Measurements from ENCODE around the gene DDX24.
A peak's percentile ranks its signal among the peaks of the same experiment; 100 is the strongest.

Gene DDX24

DNA sequence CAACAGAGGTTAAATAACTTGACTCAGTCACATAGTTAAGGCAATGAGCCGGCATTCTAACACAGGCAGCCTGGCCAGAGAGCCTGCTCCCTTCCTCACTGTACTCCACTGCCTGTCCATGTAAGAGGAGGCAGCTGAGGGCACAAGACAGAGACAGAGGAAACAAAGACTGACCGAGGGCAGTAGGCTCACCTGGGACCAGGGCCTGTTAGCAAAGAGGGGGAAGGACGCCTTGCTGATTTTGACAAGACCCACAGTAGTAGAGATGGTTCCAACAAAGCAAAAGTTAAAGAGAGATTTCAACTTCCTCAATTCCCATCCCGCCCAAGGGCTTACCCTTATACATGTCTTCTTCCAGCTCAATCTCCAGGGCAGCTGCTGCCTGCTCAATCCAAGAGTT, 28.3 kb downstream of the DDX24 start:
- no peak for DNase-seq (ENCODE audit: low read depth)
- Histone ChIP-seq H3K4me3 (ENCODE audit: low read length) (no peak overlapping the region), H3K27me3 (replicated peaks; ENCODE audit: control insufficient read depth, insufficient read depth, low read length) (no peaks in the 10 kb centered on the region), H3K9me3 (ENCODE audit: control insufficient read depth, low read length) (no peaks in the 10 kb centered on the region), H3K4me1 (ENCODE audit: control insufficient read depth, insufficient read depth, low read length) (peaks cover 29% of the 10 kb centered on the region), H3K9ac (ENCODE audit: low read length) (no peak overlapping the region), H3K36me3 (ENCODE audit: control insufficient read depth, insufficient read depth, low read length, severe bottlenecking) (peaks cover 94% of the 10 kb centered on the region)

DNA sequence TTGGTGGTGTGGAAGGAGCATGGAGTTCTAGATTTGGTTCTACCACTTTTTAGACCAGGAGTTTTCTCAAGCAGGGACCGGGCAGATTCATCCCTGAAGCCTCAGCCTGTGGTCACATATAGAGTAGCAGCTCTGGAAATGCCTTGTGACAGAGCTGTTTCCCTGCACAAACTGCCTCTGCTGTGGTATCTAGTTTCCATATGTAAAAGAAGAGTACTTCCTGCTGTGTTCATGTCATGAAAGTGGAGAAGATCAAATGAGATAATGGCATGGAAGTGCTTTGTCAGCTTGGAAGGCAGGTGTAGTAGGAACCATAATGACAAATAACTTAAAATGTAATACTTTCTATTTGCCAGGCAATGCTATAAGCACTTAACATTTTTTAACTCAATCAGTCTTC, 28.8 kb downstream of the DDX24 start:
- H3K36me3 ChIP-seq (ENCODE audit: control insufficient read depth, insufficient read depth, low read length, severe bottlenecking) = peaks cover 94% of the 10 kb centered on the region
- no peak overlapping the region for H3K9ac ChIP-seq (ENCODE audit: low read length)
- no peak for DNase-seq (ENCODE audit: low read depth)
- H3K4me3 ChIP-seq (ENCODE audit: low read length) = no peak overlapping the region
- H3K27me3 ChIP-seq (replicated peaks; ENCODE audit: control insufficient read depth, insufficient read depth, low read length) = no peaks in the 10 kb centered on the region
- H3K9me3 ChIP-seq (ENCODE audit: control insufficient read depth, low read length) = no peaks in the 10 kb centered on the region
- H3K4me1 ChIP-seq (ENCODE audit: control insufficient read depth, insufficient read depth, low read length) = peaks cover 26% of the 10 kb centered on the region

DNA sequence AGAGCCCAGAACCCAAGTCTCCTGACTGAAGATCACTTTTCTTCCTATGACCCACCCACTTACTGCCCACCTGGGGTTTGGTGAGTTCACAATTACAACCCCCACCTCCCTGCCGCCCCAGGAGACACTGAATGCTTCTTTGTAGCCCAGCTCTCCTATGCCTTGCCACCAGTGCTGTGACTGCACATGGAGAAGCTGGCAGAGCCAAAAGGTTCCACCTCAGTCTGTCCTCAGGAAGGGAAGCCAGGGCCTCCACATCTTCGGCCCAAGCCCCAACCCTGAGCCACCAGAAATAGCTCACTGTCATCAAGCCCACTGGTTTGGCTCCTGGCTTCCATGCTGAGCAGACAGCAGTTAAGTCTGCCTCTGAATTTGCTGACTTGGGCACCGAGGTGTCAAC, 29.2 kb downstream of the DDX24 start:
- no peaks in the 10 kb centered on the region for H3K27me3 ChIP-seq (replicated peaks; ENCODE audit: control insufficient read depth, insufficient read depth, low read length)
- H3K9me3 ChIP-seq (ENCODE audit: control insufficient read depth, low read length) = no peaks in the 10 kb centered on the region
- no peak overlapping the region for H3K9ac ChIP-seq (ENCODE audit: low read length)
- peaks cover 22% of the 10 kb centered on the region for H3K4me1 ChIP-seq (ENCODE audit: control insufficient read depth, insufficient read depth, low read length)
- DNase-seq (ENCODE audit: low read depth) = no peak
- no peak overlapping the region for H3K4me3 ChIP-seq (ENCODE audit: low read length)
- peaks cover 94% of the 10 kb centered on the region for H3K36me3 ChIP-seq (ENCODE audit: control insufficient read depth, insufficient read depth, low read length, severe bottlenecking)

DNA sequence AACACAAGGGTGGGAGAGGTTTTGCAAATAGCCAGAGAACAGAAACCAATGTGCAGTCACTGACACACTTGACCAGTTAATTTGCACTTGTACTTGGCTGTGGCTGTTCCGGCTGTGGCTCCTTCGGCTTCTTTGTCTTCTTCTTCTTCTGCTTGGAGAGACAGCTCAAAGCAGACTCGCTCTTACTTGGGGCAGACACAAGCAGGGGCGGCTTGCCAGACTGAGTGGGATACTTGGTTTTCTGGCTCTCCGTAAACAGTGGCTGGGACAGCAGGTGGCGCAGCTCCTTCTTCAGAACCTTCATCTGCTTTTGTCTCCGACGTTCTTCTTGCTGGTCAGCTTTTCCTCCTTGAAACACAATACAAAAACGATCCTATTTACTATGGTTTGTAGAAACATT, 29.9 kb downstream of the DDX24 start:
- peaks cover 16% of the 10 kb centered on the region for H3K4me1 ChIP-seq (ENCODE audit: control insufficient read depth, insufficient read depth, low read length)
- peak; percentile 63 for DNase-seq (ENCODE audit: low read depth)
- peaks cover 94% of the 10 kb centered on the region for H3K36me3 ChIP-seq (ENCODE audit: control insufficient read depth, insufficient read depth, low read length, severe bottlenecking)
- no peak overlapping the region for H3K4me3 ChIP-seq (ENCODE audit: low read length)
- no peaks in the 10 kb centered on the region for H3K27me3 ChIP-seq (replicated peaks; ENCODE audit: control insufficient read depth, insufficient read depth, low read length)
- peak overlapping the region; percentile 1 for H3K9ac ChIP-seq (ENCODE audit: low read length)
- no peaks in the 10 kb centered on the region for H3K9me3 ChIP-seq (ENCODE audit: control insufficient read depth, low read length)

DNA sequence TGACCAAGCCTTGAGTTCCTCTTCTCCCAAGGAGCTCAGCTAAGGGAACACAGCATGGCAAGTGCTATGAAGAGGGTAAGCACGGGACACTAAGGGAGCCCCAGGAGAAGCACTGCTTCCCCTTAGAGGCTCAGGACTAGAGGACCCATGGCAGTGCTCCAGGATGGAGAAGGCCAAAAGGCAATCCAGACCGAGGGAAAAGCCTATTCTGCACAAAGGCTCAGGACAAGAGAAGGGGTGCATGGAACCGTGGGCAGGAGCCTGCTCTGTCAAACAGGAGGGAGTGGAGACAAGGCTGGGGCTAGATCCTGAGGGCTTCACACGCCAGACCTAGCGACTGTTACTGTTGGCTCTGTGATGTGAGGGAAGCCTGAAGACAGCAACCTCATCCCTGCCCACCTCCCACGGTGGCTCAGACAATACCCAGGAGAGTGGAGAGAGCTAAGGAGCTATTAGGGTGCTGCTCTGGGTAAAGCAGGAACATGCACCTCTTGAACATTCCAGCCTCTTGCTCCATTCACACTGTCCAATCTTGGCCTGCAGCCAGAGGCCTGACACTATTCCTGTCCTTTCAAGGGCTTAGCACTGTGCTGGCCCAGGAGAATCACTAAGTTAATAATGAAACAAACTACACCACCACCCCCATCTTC, 30.6 kb downstream of the DDX24 start:
- DNase-seq (ENCODE audit: low read depth) = no peak
- H3K9me3 ChIP-seq (ENCODE audit: control insufficient read depth, low read length) = no peaks in the 10 kb centered on the region
- no peak overlapping the region for H3K4me3 ChIP-seq (ENCODE audit: low read length)
- H3K9ac ChIP-seq (ENCODE audit: low read length) = no peak overlapping the region
- H3K27me3 ChIP-seq (replicated peaks; ENCODE audit: control insufficient read depth, insufficient read depth, low read length) = no peaks in the 10 kb centered on the region
- H3K4me1 ChIP-seq (ENCODE audit: control insufficient read depth, insufficient read depth, low read length) = peaks cover 16% of the 10 kb centered on the region
- peaks cover 94% of the 10 kb centered on the region for H3K36me3 ChIP-seq (ENCODE audit: control insufficient read depth, insufficient read depth, low read length, severe bottlenecking)

DNA sequence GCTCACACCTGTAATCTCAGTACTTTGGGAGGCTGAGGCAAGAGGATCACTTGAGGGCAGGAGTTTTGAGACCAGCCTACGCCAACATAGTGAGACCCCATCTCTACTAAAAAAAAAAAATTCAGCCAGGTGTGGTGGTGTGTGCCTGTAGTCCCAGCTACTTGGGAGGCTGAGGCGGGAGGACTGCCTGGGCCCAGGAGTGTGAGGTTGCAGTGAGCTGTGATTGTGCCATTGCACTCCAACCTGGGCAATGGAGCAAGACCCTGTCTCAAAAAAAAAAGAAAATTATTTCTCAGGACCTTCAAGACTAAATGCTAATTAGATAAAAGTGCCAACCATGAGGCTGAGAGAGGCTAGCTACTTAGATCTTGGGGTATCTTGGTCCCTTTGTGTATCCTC, 31.4 kb downstream of the DDX24 start:
- Histone ChIP-seq H3K4me3 (ENCODE audit: low read length) (no peak overlapping the region), H3K36me3 (ENCODE audit: control insufficient read depth, insufficient read depth, low read length, severe bottlenecking) (peaks cover 94% of the 10 kb centered on the region), H3K27me3 (replicated peaks; ENCODE audit: control insufficient read depth, insufficient read depth, low read length) (no peaks in the 10 kb centered on the region), H3K4me1 (ENCODE audit: control insufficient read depth, insufficient read depth, low read length) (peaks cover 16% of the 10 kb centered on the region), H3K9ac (ENCODE audit: low read length) (no peak overlapping the region), H3K9me3 (ENCODE audit: control insufficient read depth, low read length) (no peaks in the 10 kb centered on the region)
- DNase-seq (ENCODE audit: low read depth) = no peak

DNA sequence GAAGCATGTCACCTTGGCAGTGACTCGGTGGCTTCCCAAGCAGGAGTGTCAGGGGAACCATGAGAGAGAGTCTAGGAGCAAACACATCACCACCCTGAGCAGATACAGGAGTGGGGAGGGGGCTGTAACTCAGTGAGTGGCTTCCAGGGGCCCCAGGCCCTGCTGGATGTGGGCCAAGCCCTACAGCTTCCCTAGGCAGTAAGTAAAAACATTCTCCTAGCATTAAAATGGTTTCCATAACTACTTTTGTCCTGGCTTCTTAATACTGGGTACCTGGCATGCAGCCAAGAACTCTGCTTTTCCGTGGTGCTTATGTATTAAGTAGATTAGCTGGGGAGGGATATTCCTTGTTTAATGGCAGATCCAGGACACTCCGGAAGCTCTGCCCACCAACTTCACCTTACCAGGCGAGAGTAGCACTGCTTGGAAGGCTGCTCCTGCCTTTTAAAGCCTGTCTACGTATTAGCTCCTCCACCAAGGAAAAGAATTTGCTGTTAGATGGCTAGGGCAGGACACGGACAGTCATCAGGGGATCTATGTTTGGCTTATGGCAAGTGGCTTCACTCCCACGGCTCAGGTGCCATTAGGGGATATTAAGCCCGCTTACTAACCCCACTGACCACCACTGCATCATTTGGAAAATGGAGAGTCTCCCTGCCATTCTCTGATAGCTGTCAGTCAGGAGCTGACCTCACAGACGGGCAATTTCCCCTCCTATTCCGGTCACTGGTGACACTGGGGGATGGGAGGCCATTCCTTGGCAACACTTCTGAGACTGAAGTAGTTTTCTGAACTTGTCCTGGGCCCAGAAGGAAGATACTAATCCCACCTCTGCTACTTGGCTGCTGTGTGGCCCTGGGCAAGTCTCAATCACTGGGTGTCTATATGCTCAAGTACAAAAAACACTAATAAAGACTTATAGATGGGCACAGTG, 32.0 kb downstream of the DDX24 start:
- peaks cover 93% of the 10 kb centered on the region for H3K36me3 ChIP-seq (ENCODE audit: control insufficient read depth, insufficient read depth, low read length, severe bottlenecking)

DNA sequence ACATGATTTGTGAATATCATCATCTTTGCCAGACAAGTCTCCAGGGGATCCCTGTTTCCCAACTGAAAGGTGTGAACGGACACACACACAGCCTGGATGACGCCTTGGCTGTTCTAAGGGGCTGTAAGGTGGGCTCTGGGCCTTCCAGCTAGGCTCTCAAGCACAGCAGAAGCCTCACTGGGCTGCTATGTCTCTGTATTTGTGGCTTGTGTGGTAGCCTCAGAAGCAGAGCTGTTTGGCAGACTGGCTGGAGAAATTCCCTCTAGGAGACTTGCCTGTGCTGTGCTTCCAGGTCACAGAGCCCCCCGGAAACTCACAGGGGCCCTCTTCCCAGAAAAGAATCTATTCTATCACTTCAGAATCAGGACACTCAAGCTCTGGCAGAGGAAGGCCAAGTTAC, 33.4 kb downstream of the DDX24 start:
- H3K27me3 ChIP-seq (replicated peaks; ENCODE audit: control insufficient read depth, insufficient read depth, low read length) = no peaks in the 10 kb centered on the region
- peaks cover 91% of the 10 kb centered on the region for H3K36me3 ChIP-seq (ENCODE audit: control insufficient read depth, insufficient read depth, low read length, severe bottlenecking)
- no peak overlapping the region for H3K4me3 ChIP-seq (ENCODE audit: low read length)
- H3K9ac ChIP-seq (ENCODE audit: low read length) = no peak overlapping the region
- H3K4me1 ChIP-seq (ENCODE audit: control insufficient read depth, insufficient read depth, low read length) = peaks cover 27% of the 10 kb centered on the region
- H3K9me3 ChIP-seq (ENCODE audit: control insufficient read depth, low read length) = no peaks in the 10 kb centered on the region
- no peak for DNase-seq (ENCODE audit: low read depth)

More for the DNA sequence above, 32.0 kb downstream of the DDX24 start:
- H3K9ac ChIP-seq (ENCODE audit: low read length) = no peak overlapping the region
- H3K27me3 ChIP-seq (replicated peaks; ENCODE audit: control insufficient read depth, insufficient read depth, low read length) = no peaks in the 10 kb centered on the region
- no peak overlapping the region for H3K4me3 ChIP-seq (ENCODE audit: low read length)
- H3K4me1 ChIP-seq (ENCODE audit: control insufficient read depth, insufficient read depth, low read length) = peaks cover 16% of the 10 kb centered on the region
- H3K9me3 ChIP-seq (ENCODE audit: control insufficient read depth, low read length) = no peaks in the 10 kb centered on the region
- DNase-seq (ENCODE audit: low read depth) = no peak

DNA sequence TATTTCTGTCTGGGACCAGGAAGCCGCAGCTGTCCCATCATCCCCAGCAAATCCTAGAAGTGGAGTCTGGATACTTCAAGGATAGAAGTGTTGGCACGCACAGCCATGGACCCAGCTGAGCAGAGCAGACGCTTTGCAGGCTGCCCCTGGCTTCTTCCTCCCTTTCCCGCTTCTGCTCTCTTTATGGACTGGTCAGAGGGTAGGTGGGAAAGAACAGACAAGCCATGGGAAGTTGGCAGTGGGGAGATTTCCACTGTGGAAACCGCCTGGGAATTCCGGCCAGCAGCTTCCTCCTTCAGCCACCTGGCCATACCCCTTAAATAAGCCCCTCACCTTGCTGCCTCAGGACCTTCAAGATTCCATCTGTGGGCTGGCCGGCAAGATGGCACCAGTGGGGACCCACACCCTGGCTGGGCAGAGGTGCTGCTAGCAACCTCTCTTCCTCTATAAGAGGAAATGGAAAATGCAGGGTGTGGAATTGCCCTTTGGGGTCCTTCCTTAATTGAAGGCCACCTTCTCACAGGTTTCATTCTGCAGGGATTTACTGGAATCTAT, 34.2 kb downstream of the DDX24 start:
- Histone ChIP-seq H3K4me1 (ENCODE audit: control insufficient read depth, insufficient read depth, low read length) (peaks cover 31% of the 10 kb centered on the region), H3K9me3 (ENCODE audit: control insufficient read depth, low read length) (no peaks in the 10 kb centered on the region), H3K4me3 (ENCODE audit: low read length) (no peak overlapping the region), H3K9ac (ENCODE audit: low read length) (no peak overlapping the region), H3K27me3 (replicated peaks; ENCODE audit: control insufficient read depth, insufficient read depth, low read length) (no peaks in the 10 kb centered on the region), H3K36me3 (ENCODE audit: control insufficient read depth, insufficient read depth, low read length, severe bottlenecking) (peaks cover 82% of the 10 kb centered on the region)
- no peak for DNase-seq (ENCODE audit: low read depth)

DNA sequence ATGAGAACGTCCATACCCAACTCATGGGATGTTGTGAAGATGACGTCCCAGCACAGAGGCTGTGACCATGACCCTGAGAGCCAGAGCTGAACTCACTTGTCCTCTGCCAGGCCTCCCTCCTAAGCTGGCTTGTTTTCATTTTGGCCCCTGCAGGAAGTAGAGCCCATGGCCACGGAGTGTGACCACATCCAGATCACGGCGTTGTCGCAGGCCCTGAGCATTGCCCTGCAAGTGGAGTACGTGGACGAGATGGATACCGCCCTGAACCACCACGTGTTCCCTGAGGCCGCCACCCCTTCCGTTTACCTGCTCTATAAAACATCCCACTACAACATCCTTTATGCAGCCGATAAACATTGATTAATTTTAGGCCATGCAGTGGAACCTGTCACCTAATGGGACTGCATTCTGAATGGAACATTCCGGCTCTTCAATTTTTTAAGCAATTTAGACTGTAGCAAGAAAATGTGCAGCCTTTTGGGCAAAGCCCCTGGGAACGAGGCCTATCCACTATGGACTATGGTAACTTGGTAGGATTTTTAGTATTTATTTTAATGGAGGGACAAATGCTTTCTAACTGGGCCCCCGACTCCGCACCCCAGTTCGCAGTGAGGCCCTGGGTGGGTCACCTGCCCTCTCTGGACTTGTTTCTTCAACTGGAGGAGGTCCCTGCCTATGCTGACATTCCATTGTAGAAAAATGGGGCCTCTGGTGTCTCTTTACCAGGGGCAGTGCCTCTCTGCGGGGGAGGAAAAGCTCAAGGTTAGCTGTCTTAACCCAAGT, 35.2 kb downstream of the DDX24 start:
- Histone ChIP-seq H3K27me3 (replicated peaks; ENCODE audit: control insufficient read depth, insufficient read depth, low read length) (no peaks in the 10 kb centered on the region), H3K9ac (ENCODE audit: low read length) (no peak overlapping the region), H3K9me3 (ENCODE audit: control insufficient read depth, low read length) (no peaks in the 10 kb centered on the region), H3K4me3 (ENCODE audit: low read length) (no peak overlapping the region), H3K36me3 (ENCODE audit: control insufficient read depth, insufficient read depth, low read length, severe bottlenecking) (peaks cover 73% of the 10 kb centered on the region), H3K4me1 (ENCODE audit: control insufficient read depth, insufficient read depth, low read length) (peaks cover 31% of the 10 kb centered on the region)
- DNase-seq (ENCODE audit: low read depth) = no peak

DNA sequence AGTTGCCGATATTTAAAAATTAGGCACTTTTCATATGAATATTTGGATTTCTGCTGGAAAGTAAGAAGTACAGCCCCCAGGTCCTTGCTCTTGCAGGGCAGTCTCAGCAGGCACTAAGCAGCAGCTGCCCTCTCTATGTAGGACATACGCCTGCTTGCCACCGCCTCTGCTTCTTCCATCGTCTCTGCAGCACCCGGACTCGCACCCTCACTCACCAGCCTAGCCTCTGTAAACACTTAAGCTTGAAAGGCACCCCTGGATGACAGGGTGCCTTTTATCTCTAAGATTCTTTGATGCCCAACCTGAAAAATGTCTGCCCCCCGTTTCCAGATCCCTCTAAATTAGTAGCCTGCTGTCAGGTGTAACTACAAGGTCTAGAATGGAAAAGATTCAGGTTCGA, 35.9 kb downstream of the DDX24 start:
- Histone ChIP-seq H3K4me1 (ENCODE audit: control insufficient read depth, insufficient read depth, low read length) (peaks cover 29% of the 10 kb centered on the region), H3K4me3 (ENCODE audit: low read length) (no peak overlapping the region), H3K9ac (ENCODE audit: low read length) (no peak overlapping the region), H3K36me3 (ENCODE audit: control insufficient read depth, insufficient read depth, low read length, severe bottlenecking) (peaks cover 66% of the 10 kb centered on the region), H3K9me3 (ENCODE audit: control insufficient read depth, low read length) (no peaks in the 10 kb centered on the region), H3K27me3 (replicated peaks; ENCODE audit: control insufficient read depth, insufficient read depth, low read length) (no peaks in the 10 kb centered on the region)
- DNase-seq (ENCODE audit: low read depth) = no peak

Measured in adipocyte (in vitro differentiated cells).